Endothelial cell of umbilical vein (primary cell): ENCODE data around the gene MBTD1.

Source experiments
- EZH2 ChIP-seq: IDR thresholded peaks from 2 replicates; pipeline ENCODE4 v1.6.1; 2012; ENCODE audit warnings: borderline replicate concordance, low read depth, mild to moderate bottlenecking, moderate library complexity, low read length, inconsistent platforms; ENCODE audit not compliant: severe bottlenecking
- JUN ChIP-seq: IDR thresholded peaks from 2 replicates; pipeline ENCODE4 v1.6.1; 2011; ENCODE audit warnings: borderline replicate concordance, low read depth; ENCODE audit not compliant: insufficient read length, insufficient read depth
- MYC ChIP-seq: IDR thresholded peaks from one replicate; pipeline ENCODE4 v1.6.1; 2011; ENCODE audit warnings: mild to moderate bottlenecking, low read depth, low read length
- POLR2A ChIP-seq: IDR thresholded peaks from 2 replicates; pipeline ENCODE4 v1.6.1; 2012; ENCODE audit warnings: low read depth, mild to moderate bottlenecking, control low read depth, low read length
- POLR2AphosphoS5 ChIP-seq: IDR thresholded peaks from 2 replicates; pipeline ENCODE4 v1.6.1; 2012; ENCODE audit warnings: low read depth, mild to moderate bottlenecking, control low read depth, low read length, moderate library complexity; ENCODE audit not compliant: insufficient read depth
- TF ChIP-seq, protein P1 (sequence below), 2 donors: IDR thresholded peaks; 1 replicate in 1 of 2; 2 replicates in 1 of 2; pipeline ENCODE4 v1.5.1; 2011; ENCODE audit warnings: low read length in 2 of 2, mild to moderate bottlenecking in 2 of 2, moderate library complexity in 2 of 2, control low read depth in 1 of 2, inconsistent platforms in 1 of 2, low read depth in 1 of 2; ENCODE audit not compliant: insufficient read depth in 1 of 2; ENCODE audit errors: extremely low read depth in 1 of 2
- TF ChIP-seq, protein P2 (sequence below): IDR thresholded peaks from 2 replicates; pipeline ENCODE4 v1.6.1; 2011; ENCODE audit not compliant: insufficient read depth, insufficient read length

DNA sequence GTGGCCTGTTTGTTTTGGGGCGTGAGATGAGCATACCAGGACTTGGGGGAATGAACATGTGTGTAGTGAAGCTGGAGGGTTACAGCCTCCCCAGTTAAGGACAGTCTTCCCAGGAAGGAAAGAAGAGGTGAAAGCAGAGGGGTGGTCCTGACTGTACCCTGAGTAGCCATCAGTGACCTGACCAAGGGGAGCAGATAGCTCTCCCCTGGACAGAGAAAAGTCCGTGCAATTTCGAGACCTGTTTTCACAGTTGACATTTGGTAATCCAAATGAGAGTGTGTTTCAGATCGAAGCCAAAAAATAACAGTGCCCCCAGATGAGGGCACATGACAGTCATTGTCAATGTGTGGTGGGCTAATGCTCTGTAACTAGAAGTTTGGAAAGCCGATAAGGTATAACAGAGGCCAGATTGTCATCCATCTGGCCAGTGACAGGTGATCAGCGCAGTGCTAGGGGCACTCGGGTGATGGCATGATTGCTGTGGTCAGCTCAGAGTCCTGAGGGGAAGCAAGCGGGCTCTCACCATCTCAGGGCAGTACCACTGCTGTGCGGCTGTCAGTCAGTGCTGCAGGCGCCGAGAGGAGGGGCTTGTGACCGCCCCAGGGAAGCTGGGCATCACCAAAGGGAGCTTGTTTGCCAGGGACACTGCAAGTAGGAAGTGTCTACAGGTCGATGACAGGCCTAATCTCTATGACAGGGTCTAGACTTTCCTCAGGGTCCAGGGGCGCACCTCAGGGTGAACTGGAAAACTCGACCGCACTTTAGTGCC is 94.8 kb downstream of the MBTD1 start:
- TF ChIP-seq POLR2A (no peak), EZH2 (no peak), MYC (no peak), POLR2AphosphoS5 (no peak), JUN (no peak)
- TF ChIP-seq, protein P1, sequence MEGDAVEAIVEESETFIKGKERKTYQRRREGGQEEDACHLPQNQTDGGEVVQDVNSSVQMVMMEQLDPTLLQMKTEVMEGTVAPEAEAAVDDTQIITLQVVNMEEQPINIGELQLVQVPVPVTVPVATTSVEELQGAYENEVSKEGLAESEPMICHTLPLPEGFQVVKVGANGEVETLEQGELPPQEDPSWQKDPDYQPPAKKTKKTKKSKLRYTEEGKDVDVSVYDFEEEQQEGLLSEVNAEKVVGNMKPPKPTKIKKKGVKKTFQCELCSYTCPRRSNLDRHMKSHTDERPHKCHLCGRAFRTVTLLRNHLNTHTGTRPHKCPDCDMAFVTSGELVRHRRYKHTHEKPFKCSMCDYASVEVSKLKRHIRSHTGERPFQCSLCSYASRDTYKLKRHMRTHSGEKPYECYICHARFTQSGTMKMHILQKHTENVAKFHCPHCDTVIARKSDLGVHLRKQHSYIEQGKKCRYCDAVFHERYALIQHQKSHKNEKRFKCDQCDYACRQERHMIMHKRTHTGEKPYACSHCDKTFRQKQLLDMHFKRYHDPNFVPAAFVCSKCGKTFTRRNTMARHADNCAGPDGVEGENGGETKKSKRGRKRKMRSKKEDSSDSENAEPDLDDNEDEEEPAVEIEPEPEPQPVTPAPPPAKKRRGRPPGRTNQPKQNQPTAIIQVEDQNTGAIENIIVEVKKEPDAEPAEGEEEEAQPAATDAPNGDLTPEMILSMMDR (IDR thresholded peaks at IDR 0.05; ENCODE audit: extremely low read depth in 1 of 2, insufficient read depth in 1 of 2, low read depth in 1 of 2, low read length in 2 of 2) = no peak
- TF ChIP-seq, protein P2, sequence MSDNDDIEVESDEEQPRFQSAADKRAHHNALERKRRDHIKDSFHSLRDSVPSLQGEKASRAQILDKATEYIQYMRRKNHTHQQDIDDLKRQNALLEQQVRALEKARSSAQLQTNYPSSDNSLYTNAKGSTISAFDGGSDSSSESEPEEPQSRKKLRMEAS = no peak
